ENCODE data around the gene BICRA.

GRCh38 chr19:47682939-47683338 lies 74.0 kb downstream of the BICRA start:
- no peak for TF ChIP-seq EZH2phosphoT487 (IDR thresholded peaks at IDR 0.05; ENCODE audit: borderline replicate concordance, low read depth, low read length)
- TF ChIP-seq, protein P1, sequence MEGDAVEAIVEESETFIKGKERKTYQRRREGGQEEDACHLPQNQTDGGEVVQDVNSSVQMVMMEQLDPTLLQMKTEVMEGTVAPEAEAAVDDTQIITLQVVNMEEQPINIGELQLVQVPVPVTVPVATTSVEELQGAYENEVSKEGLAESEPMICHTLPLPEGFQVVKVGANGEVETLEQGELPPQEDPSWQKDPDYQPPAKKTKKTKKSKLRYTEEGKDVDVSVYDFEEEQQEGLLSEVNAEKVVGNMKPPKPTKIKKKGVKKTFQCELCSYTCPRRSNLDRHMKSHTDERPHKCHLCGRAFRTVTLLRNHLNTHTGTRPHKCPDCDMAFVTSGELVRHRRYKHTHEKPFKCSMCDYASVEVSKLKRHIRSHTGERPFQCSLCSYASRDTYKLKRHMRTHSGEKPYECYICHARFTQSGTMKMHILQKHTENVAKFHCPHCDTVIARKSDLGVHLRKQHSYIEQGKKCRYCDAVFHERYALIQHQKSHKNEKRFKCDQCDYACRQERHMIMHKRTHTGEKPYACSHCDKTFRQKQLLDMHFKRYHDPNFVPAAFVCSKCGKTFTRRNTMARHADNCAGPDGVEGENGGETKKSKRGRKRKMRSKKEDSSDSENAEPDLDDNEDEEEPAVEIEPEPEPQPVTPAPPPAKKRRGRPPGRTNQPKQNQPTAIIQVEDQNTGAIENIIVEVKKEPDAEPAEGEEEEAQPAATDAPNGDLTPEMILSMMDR (conservative IDR thresholded peaks at IDR 0.05; ENCODE audit: low read length), result no peak
